GM12878 (cell line): ENCODE measurements around the gene IGSF11. TPM values are rescaled to one million over a fixed set of nuclear protein-coding genes. Genes with fewer than 3 reads are reported as not detected.
A peak's percentile ranks its signal among the peaks of the same experiment; 100 is the strongest.
"Not testable (repeated sequence)": the region's sequence is repeated elsewhere in the genome, so short reads cannot be mapped to it uniquely, and the experiment has no call there.

Experiments used
- ATAC-seq: fragments of 200-7000 bp; cut with Tn5 transposase; 3 replicates; pipeline ENCODE4 v1.9.1; 2020; ENCODE audit warnings: mild to moderate bottlenecking, moderate library complexity
- BruUV-seq: library from RNA; stranded (reverse); fragments of 400-500 nt; replicated peaks from 2 replicates; lab custom pipeline; 2021; lab: Mats Ljungman, UMichigan
- CTCF ChIA-PET: fragments of 300-600 bp; sonication (Branson Sonifier 250); formaldehyde crosslinking; extraction: SDS; loops from one replicate; lab custom pipeline; 2021; ENCODE audit warnings: inconsistent platforms; lab: Yijun Ruan, JAX
- POLR2A ChIA-PET: fragments of 350-600 bp; formaldehyde crosslinking; extraction: SDS; loops from one replicate; lab custom pipeline; 2021; ENCODE audit warnings: inconsistent platforms; lab: Charles Lee
- RAD21 ChIA-PET: fragments of 300-600 bp; sonication (Branson Sonifier 250); formaldehyde crosslinking; loops from one replicate; lab custom pipeline; 2023; ENCODE audit warnings: antibody characterized with exemption; ENCODE audit not compliant: unreplicated experiment; lab: Charles Lee
- SMC1A ChIA-PET: fragments of 300-600 bp; sonication (Branson Sonifier 250); formaldehyde crosslinking; loops from one replicate; lab custom pipeline; 2023; ENCODE audit not compliant: unreplicated experiment, uncharacterized antibody; lab: Charles Lee
- DNase-seq: peaks from one replicate; pipeline ENCODE4 v3.0.0-alpha.2; 2011; ENCODE audit warnings: low read depth, low spot score
- FAIRE-seq: peaks from 3 replicates; lab custom pipeline; 2011; peaks lifted over from hg19 to GRCh38; lab: Jason Lieb, UNC
- H2AFZ ChIP-seq: 2 replicates; pipeline ENCODE4 v1.6.0; 2011; ENCODE audit warnings: low read depth, low read length, control low read depth; ENCODE audit not compliant: control insufficient read depth
- H3K27ac ChIP-seq: 2 replicates; pipeline ENCODE4 v1.5.1; 2011; ENCODE audit warnings: control low read depth; ENCODE audit not compliant: control insufficient read depth, insufficient read depth
- H3K27me3 ChIP-seq, 2 experiments: replicated peaks in 1 of 2; 2 replicates each; pipeline versions ENCODE4 v1.6.0 to v1.6.1; 2011; ENCODE audit warnings: low read length in 1 of 2; ENCODE audit not compliant: control insufficient read depth in 2 of 2, insufficient read depth in 2 of 2
- H3K36me3 ChIP-seq, 2 experiments: 2 replicates each; pipeline ENCODE4 v1.5.1; 2011; ENCODE audit warnings: low read length in 1 of 2; ENCODE audit not compliant: control insufficient read depth in 2 of 2, insufficient read depth in 2 of 2
- H3K4me1 ChIP-seq: 2 replicates; pipeline ENCODE4 v1.6.1; 2011; ENCODE audit warnings: mild to moderate bottlenecking, low read length, moderate library complexity, mixed read lengths; ENCODE audit not compliant: control insufficient read depth, insufficient read depth
- H3K4me2 ChIP-seq: 2 replicates; pipeline ENCODE4 v1.6.0; 2011; ENCODE audit warnings: control low read depth; ENCODE audit not compliant: control insufficient read depth, insufficient read depth
- H3K4me3 ChIP-seq: fragments of 200-600 bp; sonication (generic); 2 replicates; pipeline ENCODE4 v1.5.1; 2016
- H3K79me2 ChIP-seq: 2 replicates; pipeline ENCODE4 v1.6.0; 2011; ENCODE audit warnings: low read length; ENCODE audit not compliant: control insufficient read depth, insufficient read depth
- H3K9ac ChIP-seq: 2 replicates; pipeline ENCODE4 v1.8.0; 2011; ENCODE audit warnings: low read length, control low read depth, mixed read lengths; ENCODE audit not compliant: control insufficient read depth, insufficient read depth
- H3K9me3 ChIP-seq: replicated peaks from 3 replicates; pipeline ENCODE4 v1.5.1; 2011; ENCODE audit warnings: mild to moderate bottlenecking, low read length; ENCODE audit not compliant: control insufficient read depth, insufficient read depth
- H4K20me1 ChIP-seq: 2 replicates; pipeline ENCODE4 v1.6.0; 2011; ENCODE audit not compliant: control insufficient read depth, insufficient read depth
- CBX5 ChIP-seq: sonication (generic); IDR thresholded peaks from 2 replicates; pipeline ENCODE4 v1.6.1; 2016; ENCODE audit warnings: low read depth, moderate library complexity, mild to moderate bottlenecking, inconsistent platforms
- JUNB ChIP-seq: IDR thresholded peaks from 2 replicates; pipeline ENCODE4 v1.6.1; 2016; ENCODE audit warnings: antibody characterized with exemption, mild to moderate bottlenecking
- KAT2A ChIP-seq: conservative IDR thresholded peaks from 2 replicates; pipeline ENCODE4 v1.6.1; 2011; ENCODE audit warnings: low read depth, low read length; ENCODE audit not compliant: control insufficient read depth
- STAT1 ChIP-seq: fragments of 450-650 bp; conservative IDR thresholded peaks from 2 replicates; pipeline ENCODE4 v1.6.1; 2014; ENCODE audit warnings: antibody characterized with exemption, mild to moderate bottlenecking
- SUPT20H ChIP-seq: IDR thresholded peaks from 2 replicates; pipeline ENCODE4 v1.6.1; 2011; ENCODE audit warnings: low read depth, mild to moderate bottlenecking, low read length, moderate library complexity, borderline replicate concordance; ENCODE audit not compliant: control insufficient read depth
- WGBS: methylation state at CpG from one replicate; pipeline ENCODE4 v1.1.6; 2016; ENCODE audit warnings: low lambda C conversion rate; ENCODE audit not compliant: insufficient replicate concordance, insufficient coverage; ENCODE audit errors: missing lambda C conversion rate; 5-methylcytosine and 5-hydroxymethylcytosine counted together
- in situ Hi-C: fragments of 300-500 bp; cut with MboI; formaldehyde crosslinking; loops from 9 replicates; pipeline ENCODE4 v1.14.3; 2018; ENCODE audit warnings: mixed read lengths
- intact Hi-C: fragments of 100-400 bp; cut with micrococcal nuclease; formaldehyde crosslinking; loops from one replicate; pipeline ENCODE4 v1.14.2; 2022; ENCODE audit not compliant: unreplicated experiment
- polyA plus RNA-seq, 11 experiments: library from polyadenylated mRNA; depleted of rRNA in 4 of 11; unstranded in 6 of 11; stranded (reverse) in 5 of 11; fragments of >200 nt; fragmentation: Nextera tagmentation in 4 of 11; fragmentation: Illumina TruSeq in 1 of 11; extraction: Ambion mirVana in 4 of 11; extraction: Trizol in 1 of 11; gene quantifications; 1 replicate in 1 of 11; 2 replicates in 10 of 11; pipeline versions ENCODE4 v1.2.1 to v1.2.3, GENCODE V29; 2011 to 2016; ENCODE audit warnings: inconsistent platforms in 2 of 11, missing spikeins in 2 of 11, low read depth in 1 of 11
- total RNA-seq, 4 experiments: library from RNA; depleted of rRNA in 3 of 4; stranded (reverse); fragments of >200 nt in 3 of 4; fragmentation: Illumina TruSeq in 1 of 4; extraction: Trizol in 1 of 4; gene quantifications; 2 replicates each; pipeline versions ENCODE4 v1.2.1 to v1.2.3, GENCODE V29; 2013 to 2021
- TF ChIP-seq, protein P1 (sequence below): fragments of 450-650 bp; IDR thresholded peaks from 2 replicates; pipeline ENCODE4 v1.6.1; 2016; ENCODE audit warnings: mild to moderate bottlenecking
- TF ChIP-seq, protein P2 (sequence below): fragments of 450-650 bp; conservative IDR thresholded peaks from 2 replicates; pipeline ENCODE4 v1.6.1; 2017; ENCODE audit warnings: mild to moderate bottlenecking, moderate library complexity
- TF ChIP-seq, protein P3 (sequence below): IDR thresholded peaks from 2 replicates; pipeline ENCODE4 v1.6.1; 2012; ENCODE audit warnings: mild to moderate bottlenecking, low read depth, low read length

IGSF11 gene
- total and polyA plus RNA-seq, 10 of the 15 experiments (the other 5 are each of a cell fraction or from before 2014, with no cell fraction given): 0.03 TPM; not detected in 9

DNA sequence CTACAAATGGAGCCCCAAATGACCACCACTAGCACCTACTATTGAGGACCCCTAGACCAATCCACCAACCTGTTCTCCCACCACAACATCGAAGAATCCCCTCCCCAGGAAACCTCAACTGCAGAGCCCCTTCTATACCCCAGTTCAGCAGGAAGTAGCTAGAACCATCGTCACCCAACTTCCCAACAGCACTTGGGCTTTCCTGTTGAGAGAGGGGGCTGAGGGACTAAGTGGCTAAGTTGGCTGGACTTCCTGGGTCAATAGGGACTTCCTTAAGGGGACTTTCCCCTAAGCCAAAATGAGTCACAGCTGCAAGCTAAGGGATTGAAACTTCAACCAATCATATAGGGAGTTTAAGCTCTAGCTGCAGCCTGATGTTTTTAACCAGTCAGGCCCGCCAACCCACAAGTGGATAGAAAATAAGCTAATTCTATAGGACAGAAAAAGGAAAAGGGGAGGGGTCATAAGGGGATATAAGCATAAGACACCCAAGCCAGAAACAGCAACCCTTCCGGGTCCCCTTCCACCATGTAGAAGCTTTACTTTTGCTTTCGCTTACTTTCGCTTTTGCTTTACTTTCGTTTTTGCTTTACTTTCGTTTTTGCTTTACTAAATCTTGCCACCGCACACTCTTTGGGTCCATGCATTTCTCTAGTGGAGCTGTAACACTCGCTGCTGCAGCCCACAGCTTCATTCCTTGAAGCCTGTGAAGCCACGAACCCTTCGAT is 183.0 kb downstream of the IGSF11 start:
- POLR2A ChIA-PET, ATAC-seq, H3K9ac ChIP-seq, RAD21 ChIA-PET, H3K4me1 ChIP-seq, H3K4me3 ChIP-seq, H3K36me3 ChIP-seq, H3K27ac ChIP-seq, H4K20me1 ChIP-seq, H3K4me2 ChIP-seq, DNase-seq, H3K27me3 ChIP-seq, BruUV-seq, FAIRE-seq, H3K79me2 ChIP-seq, H3K9me3 ChIP-seq, in situ Hi-C loops, intact Hi-C loops: not testable (repeated sequence)
- WGBS: 33% methylated on average over 12 of the region's 12 CpGs
- peak overlapping the region; percentile 69 for H2AFZ ChIP-seq
- 0 out of 2 replicates have a peak, but pooled peaks have one; percentile 7 for TF ChIP-seq JUNB
- TF ChIP-seq, protein P1, sequence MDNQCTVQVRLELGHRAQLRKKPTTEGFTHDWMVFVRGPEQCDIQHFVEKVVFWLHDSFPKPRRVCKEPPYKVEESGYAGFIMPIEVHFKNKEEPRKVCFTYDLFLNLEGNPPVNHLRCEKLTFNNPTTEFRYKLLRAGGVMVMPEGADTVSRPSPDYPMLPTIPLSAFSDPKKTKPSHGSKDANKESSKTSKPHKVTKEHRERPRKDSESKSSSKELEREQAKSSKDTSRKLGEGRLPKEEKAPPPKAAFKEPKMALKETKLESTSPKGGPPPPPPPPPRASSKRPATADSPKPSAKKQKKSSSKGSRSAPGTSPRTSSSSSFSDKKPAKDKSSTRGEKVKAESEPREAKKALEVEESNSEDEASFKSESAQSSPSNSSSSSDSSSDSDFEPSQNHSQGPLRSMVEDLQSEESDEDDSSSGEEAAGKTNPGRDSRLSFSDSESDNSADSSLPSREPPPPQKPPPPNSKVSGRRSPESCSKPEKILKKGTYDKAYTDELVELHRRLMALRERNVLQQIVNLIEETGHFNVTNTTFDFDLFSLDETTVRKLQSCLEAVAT: 0 out of 2 replicates have a peak, but pooled peaks have one; percentile 36
- TF ChIP-seq CBX5: peak; percentile 28; the same call in 1 of the 2 replicates
- ChIA-PET CTCF (interaction anchor here (0.6 to 1.5 kb wide), 3 partner anchors 10 to 33 kb away, joined by 3 to 6 read pairs (median 3); no protein-coding TSS in a partner anchor), SMC1A (interaction anchor here (0.7 to 0.9 kb wide), 2 partner anchors 32 to 294 kb away, joined by 3 read pairs; no protein-coding TSS in a partner anchor)

DNA sequence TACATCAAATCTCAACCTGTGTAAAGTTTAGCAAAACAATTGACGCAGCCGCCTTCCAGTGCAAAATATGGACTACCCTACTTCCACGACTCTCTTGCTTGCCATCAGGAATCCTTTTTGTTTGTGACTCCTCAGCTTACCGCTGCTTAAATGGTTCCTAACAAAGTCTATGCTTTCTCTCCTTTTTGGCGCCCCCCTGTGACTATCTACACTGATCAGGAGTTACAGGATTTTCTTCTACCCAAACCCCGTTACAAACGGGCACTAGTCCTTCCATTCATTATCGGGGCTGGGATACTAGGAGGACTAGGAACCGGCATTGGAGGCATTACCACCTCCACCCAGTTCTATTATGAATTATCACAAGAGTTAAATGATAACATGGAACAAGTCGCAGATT is 184.0 kb downstream of the IGSF11 start:
- RAD21 ChIA-PET: no interaction called here
- Histone ChIP-seq H3K79me2 (no peaks in the 10 kb centered on the region), H2AFZ (no peak overlapping the region), H3K9me3 (peaks cover 9% of the 10 kb centered on the region), H3K4me1 (peaks cover 3% of the 10 kb centered on the region), H3K27me3 (no peaks in the 10 kb centered on the region), H4K20me1 (no peaks in the 10 kb centered on the region), H3K27ac (no peak overlapping the region), H3K9ac (no peak overlapping the region), H3K4me3 (no peak overlapping the region), H3K36me3 (no peaks in the 10 kb centered on the region), H3K4me2 (no peak overlapping the region)
- CTCF ChIA-PET: interaction anchor here (0.6 kb wide), 1 partner anchor 597 kb away, joined by 3 read pairs; no protein-coding TSS in a partner anchor
- intact Hi-C loops: no loop called here
- WGBS: 93% methylated on average over 10 of the region's 10 CpGs
- ATAC-seq (no peak), FAIRE-seq (no peak), DNase-seq (no peak)
- in situ Hi-C loops: no loop called here
- SMC1A ChIA-PET: interaction anchor here (0.7 kb wide), 1 partner anchor 293 kb away, joined by 3 read pairs; no protein-coding TSS in a partner anchor
- BruUV-seq: no TSS peak
- POLR2A ChIA-PET: no interaction called here
- TF ChIP-seq STAT1: no peak
- TF ChIP-seq, protein P2, sequence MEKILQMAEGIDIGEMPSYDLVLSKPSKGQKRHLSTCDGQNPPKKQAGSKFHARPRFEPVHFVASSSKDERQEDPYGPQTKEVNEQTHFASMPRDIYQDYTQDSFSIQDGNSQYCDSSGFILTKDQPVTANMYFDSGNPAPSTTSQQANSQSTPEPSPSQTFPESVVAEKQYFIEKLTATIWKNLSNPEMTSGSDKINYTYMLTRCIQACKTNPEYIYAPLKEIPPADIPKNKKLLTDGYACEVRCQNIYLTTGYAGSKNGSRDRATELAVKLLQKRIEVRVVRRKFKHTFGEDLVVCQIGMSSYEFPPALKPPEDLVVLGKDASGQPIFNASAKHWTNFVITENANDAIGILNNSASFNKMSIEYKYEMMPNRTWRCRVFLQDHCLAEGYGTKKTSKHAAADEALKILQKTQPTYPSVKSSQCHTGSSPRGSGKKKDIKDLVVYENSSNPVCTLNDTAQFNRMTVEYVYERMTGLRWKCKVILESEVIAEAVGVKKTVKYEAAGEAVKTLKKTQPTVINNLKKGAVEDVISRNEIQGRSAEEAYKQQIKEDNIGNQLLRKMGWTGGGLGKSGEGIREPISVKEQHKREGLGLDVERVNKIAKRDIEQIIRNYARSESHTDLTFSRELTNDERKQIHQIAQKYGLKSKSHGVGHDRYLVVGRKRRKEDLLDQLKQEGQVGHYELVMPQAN: no peak
- TF ChIP-seq, protein P3, sequence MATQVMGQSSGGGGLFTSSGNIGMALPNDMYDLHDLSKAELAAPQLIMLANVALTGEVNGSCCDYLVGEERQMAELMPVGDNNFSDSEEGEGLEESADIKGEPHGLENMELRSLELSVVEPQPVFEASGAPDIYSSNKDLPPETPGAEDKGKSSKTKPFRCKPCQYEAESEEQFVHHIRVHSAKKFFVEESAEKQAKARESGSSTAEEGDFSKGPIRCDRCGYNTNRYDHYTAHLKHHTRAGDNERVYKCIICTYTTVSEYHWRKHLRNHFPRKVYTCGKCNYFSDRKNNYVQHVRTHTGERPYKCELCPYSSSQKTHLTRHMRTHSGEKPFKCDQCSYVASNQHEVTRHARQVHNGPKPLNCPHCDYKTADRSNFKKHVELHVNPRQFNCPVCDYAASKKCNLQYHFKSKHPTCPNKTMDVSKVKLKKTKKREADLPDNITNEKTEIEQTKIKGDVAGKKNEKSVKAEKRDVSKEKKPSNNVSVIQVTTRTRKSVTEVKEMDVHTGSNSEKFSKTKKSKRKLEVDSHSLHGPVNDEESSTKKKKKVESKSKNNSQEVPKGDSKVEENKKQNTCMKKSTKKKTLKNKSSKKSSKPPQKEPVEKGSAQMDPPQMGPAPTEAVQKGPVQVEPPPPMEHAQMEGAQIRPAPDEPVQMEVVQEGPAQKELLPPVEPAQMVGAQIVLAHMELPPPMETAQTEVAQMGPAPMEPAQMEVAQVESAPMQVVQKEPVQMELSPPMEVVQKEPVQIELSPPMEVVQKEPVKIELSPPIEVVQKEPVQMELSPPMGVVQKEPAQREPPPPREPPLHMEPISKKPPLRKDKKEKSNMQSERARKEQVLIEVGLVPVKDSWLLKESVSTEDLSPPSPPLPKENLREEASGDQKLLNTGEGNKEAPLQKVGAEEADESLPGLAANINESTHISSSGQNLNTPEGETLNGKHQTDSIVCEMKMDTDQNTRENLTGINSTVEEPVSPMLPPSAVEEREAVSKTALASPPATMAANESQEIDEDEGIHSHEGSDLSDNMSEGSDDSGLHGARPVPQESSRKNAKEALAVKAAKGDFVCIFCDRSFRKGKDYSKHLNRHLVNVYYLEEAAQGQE: no peak
- no peak for TF ChIP-seq KAT2A
- TF ChIP-seq SUPT20H: no peak
